HAP-1 (cell line): ENCODE results near the gene NDUFAF4.

Source experiments
- DNase-seq, 2 experiments: peaks; one replicate each; pipeline ENCODE4 v3.0.0-alpha.2; 2016 to 2020; ENCODE audit warnings: low spot score in 2 of 2
- H3K27me3 ChIP-seq: fragments of 250-450 bp; sonication (Bioruptor Pico); 2 replicates; pipeline ENCODE4 v1.5.1; 2020; ENCODE audit warnings: low read depth, mild to moderate bottlenecking, moderate library complexity
- H3K36me3 ChIP-seq: fragments of 250-450 bp; sonication (Bioruptor Pico); replicated peaks from 2 replicates; pipeline ENCODE4 v1.5.1; 2020; ENCODE audit warnings: mild to moderate bottlenecking
- H3K4me1 ChIP-seq: fragments of 250-450 bp; sonication (Bioruptor Pico); 2 replicates; pipeline ENCODE4 v1.5.1; 2020; ENCODE audit warnings: mild to moderate bottlenecking
- H3K4me3 ChIP-seq: fragments of 250-450 bp; sonication (Bioruptor Pico); 2 replicates; pipeline ENCODE4 v1.5.1; 2020; ENCODE audit warnings: mild to moderate bottlenecking, moderate library complexity
- H3K9me3 ChIP-seq: fragments of 250-450 bp; sonication (Bioruptor Pico); 2 replicates; pipeline ENCODE4 v1.5.1; 2020; ENCODE audit warnings: mild to moderate bottlenecking, moderate library complexity
- in situ Hi-C: fragments of 300-500 bp; cut with MboI; formaldehyde crosslinking; loops from 3 replicates; pipeline ENCODE4 v1.14.3; 2020; ENCODE audit warnings: low sequenced_read_pairs, inconsistent platforms, mixed read lengths

NDUFAF4 gene

DNA sequence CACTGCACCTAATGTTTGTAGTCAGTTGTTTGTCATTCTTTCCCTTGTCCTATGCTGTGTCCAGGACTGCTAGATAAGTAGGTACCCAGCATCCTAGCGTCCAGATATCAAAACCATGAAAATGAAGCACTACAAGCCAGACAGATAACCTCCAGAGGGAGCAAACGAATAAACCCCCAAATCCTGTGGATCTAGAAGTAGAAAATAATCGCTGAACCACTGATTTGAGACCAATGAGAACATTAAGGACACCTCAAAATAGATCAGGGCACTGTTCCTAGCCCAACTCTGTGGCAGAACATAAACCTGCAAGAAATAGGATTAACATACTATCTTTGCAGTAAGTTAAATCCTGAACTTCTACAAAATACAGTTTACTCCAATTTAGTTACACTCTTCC, 25.7 kb upstream of the NDUFAF4 start:
- H3K27me3 ChIP-seq = no peaks in the 10 kb centered on the region
- H3K9me3 ChIP-seq = no peaks in the 10 kb centered on the region
- no peak for DNase-seq
- peaks cover 4% of the 10 kb centered on the region; the same call in 1 of the 2 replicates for H3K4me1 ChIP-seq
- no peaks in the 10 kb centered on the region for H3K36me3 ChIP-seq
- H3K4me3 ChIP-seq = no peak overlapping the region
- in situ Hi-C loops = no loop called here

GRCh38 chr6:96917098-96917497, 19.4 kb upstream of the NDUFAF4 start:
- H3K4me1 ChIP-seq = no peaks in the 10 kb centered on the region
- DNase-seq = no peak

DNA sequence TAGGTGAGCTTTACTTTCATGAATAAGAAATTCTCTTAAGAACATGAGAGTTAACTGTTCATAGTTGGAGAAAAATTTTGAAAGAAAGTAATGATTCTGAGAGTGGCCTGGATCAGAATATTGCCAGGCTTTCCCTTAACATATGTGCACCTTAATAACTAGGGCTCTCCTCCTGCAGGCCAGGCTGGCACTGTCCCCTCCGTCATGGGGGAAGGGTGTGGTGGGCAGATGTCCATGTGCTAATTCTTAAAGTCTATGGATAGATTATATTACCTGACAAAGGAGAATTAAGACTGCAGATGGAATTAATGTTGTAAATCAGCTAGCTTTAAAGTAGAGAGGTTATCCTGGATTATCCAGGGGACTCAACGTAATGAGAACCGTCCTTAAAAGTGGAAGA, 15.9 kb upstream of the NDUFAF4 start:
- H3K27me3 ChIP-seq = no peaks in the 10 kb centered on the region
- no peaks in the 10 kb centered on the region for H3K36me3 ChIP-seq
- H3K4me1 ChIP-seq = no peaks in the 10 kb centered on the region
- H3K4me3 ChIP-seq = no peak overlapping the region
- no peaks in the 10 kb centered on the region for H3K9me3 ChIP-seq
- no peak for DNase-seq
- in situ Hi-C loops = no loop called here

More at GRCh38 chr6:96917098-96917497, 19.4 kb upstream of the NDUFAF4 start:
- H3K36me3 ChIP-seq = no peaks in the 10 kb centered on the region
- in situ Hi-C loops = no loop called here
- H3K4me3 ChIP-seq = no peak overlapping the region
- H3K9me3 ChIP-seq = no peaks in the 10 kb centered on the region
- H3K27me3 ChIP-seq = no peaks in the 10 kb centered on the region

GRCh38 chr6:96911751-96912150, 14.1 kb upstream of the NDUFAF4 start:
- in situ Hi-C loops = no loop called here

DNA sequence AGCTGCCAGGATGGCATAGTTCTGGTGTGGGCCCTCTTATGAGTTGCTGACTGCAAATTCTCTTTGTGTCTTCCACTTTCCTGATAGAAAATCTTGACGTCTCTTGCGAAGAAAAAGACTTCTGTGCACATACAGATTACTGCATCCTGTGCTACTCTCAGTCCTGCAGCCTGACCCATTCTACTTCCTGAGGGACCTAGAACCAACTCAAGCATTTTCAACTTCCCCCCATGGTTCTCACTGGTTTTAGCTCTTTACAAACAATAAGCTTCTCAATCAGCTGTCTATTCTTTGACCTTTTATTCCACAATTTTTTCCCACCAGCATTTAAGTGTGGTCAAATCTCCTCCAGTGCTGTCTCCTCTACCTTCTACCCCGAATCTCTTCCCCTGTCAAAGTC, 13.5 kb upstream of the NDUFAF4 start:
- DNase-seq = no peak
- in situ Hi-C loops = no loop called here
- Histone ChIP-seq H3K9me3 (no peaks in the 10 kb centered on the region), H3K4me3 (no peak overlapping the region), H3K36me3 (no peaks in the 10 kb centered on the region), H3K27me3 (no peaks in the 10 kb centered on the region), H3K4me1 (no peaks in the 10 kb centered on the region)

More at GRCh38 chr6:96911751-96912150, 14.1 kb upstream of the NDUFAF4 start:
- H3K4me3 ChIP-seq = no peak overlapping the region
- no peaks in the 10 kb centered on the region for H3K36me3 ChIP-seq
- no peaks in the 10 kb centered on the region for H3K9me3 ChIP-seq
- H3K27me3 ChIP-seq = no peaks in the 10 kb centered on the region
- no peak for DNase-seq
- H3K4me1 ChIP-seq = no peaks in the 10 kb centered on the region

GRCh38 chr6:96909811-96910210, 12.1 kb upstream of the NDUFAF4 start:
- Histone ChIP-seq H3K4me1 (no peaks in the 10 kb centered on the region), H3K9me3 (no peaks in the 10 kb centered on the region), H3K4me3 (no peak overlapping the region), H3K36me3 (no peaks in the 10 kb centered on the region), H3K27me3 (no peaks in the 10 kb centered on the region; the same call in 1 of the 2 replicates)
- no peak for DNase-seq
- in situ Hi-C loops = loop anchor here (10.0 kb wide), 1 partner anchor 155 kb away; no protein-coding TSS in a partner anchor

DNA sequence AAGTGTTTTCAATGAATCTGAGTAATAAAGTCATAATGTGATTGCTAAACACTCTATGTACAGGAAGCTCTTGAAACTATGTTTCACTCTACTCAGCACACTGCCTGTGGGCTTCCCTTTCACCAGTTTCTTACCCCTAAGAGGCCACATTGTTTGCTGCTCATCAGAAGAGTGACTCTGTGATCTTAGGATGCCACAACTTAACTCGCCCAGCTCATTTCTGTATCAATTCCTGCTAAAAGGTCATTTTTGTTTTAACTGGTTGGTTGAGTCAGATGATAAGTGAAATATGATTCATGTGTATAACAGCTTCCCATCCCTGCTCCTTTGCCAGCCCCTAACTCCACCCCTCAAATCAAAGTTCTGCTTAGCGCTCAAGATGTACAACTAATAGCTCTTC, 9.8 kb upstream of the NDUFAF4 start:
- H3K27me3 ChIP-seq = no peaks in the 10 kb centered on the region; the same call in 1 of the 2 replicates
- in situ Hi-C loops = loop anchor here (10.0 kb wide), 1 partner anchor 157 kb away; no protein-coding TSS in a partner anchor
- H3K4me1 ChIP-seq = no peaks in the 10 kb centered on the region
- H3K9me3 ChIP-seq = no peaks in the 10 kb centered on the region
- no peak for DNase-seq
- no peak overlapping the region for H3K4me3 ChIP-seq
- no peaks in the 10 kb centered on the region for H3K36me3 ChIP-seq

DNA sequence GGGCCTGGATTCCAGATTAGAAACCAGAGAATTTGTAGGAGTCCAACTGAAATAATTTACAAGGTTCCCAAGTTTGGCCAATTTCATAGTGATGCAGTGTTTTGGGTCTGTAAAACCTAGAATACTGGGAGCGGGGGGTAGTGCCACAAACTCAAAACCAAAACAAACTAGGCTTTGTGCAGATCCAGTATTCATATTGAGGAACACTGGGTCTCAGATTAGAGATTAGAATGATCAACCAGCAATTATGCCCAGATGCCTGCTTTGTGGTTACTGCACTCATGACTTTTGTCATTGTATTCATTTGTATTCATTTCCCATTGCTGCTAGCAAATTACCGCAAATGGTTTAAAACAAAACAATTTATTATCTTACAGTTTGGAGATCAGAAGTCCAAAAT, 3.2 kb upstream of the NDUFAF4 start:
- Histone ChIP-seq H3K9me3 (no peaks in the 10 kb centered on the region), H3K36me3 (peaks cover 6% of the 10 kb centered on the region), H3K27me3 (no peaks in the 10 kb centered on the region; the same call in 1 of the 2 replicates), H3K4me1 (peaks cover 11% of the 10 kb centered on the region), H3K4me3 (no peak overlapping the region)
- in situ Hi-C loops = loop anchor here (10.0 kb wide), 1 partner anchor 164 kb away; no protein-coding TSS in a partner anchor
- DNase-seq = no peak

DNA sequence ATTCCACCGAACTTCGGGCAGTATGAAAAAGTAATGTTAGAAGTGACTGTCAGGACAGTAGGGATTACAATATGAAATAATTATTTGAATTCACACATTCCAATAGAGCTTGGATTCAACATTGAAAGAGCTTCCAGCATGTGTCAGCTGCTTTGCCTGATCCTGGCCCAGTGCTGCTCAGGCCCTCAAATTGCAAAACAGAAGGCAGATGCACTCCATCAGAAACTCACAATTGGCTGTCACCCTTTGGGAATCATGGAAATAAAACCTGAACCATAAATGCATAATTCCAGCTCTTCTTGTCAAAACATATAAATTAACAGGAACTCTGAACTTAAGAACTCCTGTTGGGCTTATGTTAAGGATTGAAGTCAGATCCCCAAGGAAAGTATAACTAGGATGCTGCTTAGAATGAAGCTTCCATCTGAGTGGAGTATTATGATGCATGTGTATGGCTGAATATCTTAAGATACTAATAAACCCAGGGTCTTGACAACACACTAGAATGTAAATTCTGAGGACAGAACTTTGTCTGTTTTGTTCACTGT, 1.8 kb upstream of the NDUFAF4 start:
- H3K27me3 ChIP-seq = no peaks in the 10 kb centered on the region
- peaks cover 20% of the 10 kb centered on the region for H3K4me1 ChIP-seq
- peaks cover 17% of the 10 kb centered on the region for H3K36me3 ChIP-seq
- no peak for DNase-seq
- no peaks in the 10 kb centered on the region for H3K9me3 ChIP-seq
- in situ Hi-C loops = loop anchor here (25.0 kb wide), 1 partner anchor 262 kb away; no protein-coding TSS in a partner anchor
- no peak overlapping the region for H3K4me3 ChIP-seq

DNA sequence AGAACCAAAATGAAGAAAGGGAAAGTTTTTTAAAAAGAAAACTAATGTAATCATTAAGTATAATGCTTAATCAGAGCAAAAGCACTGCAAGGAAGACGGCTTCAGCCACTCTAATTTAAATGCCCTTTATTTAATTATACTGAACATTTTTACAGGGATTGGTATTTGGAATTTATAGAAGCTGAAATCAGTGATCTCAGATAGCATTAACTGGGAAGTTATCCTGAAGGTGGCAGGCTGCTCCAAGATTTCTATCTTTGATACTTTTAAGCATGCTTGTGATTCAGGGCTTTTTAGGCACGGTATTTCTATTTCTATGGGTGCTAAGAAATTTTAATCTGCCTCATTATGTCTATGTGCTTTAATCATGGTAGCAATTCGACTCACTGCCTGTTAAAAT, 1.3 kb upstream of the NDUFAF4 start:
- DNase-seq = peak; percentile 41 to 52
- in situ Hi-C loops = loop anchor here (25.0 kb wide), 1 partner anchor 262 kb away; no protein-coding TSS in a partner anchor
- peaks cover 20% of the 10 kb centered on the region for H3K4me1 ChIP-seq
- H3K4me3 ChIP-seq = peak overlapping the region; percentile 89
- H3K36me3 ChIP-seq = peaks cover 22% of the 10 kb centered on the region
- no peaks in the 10 kb centered on the region for H3K9me3 ChIP-seq
- no peaks in the 10 kb centered on the region for H3K27me3 ChIP-seq

DNA sequence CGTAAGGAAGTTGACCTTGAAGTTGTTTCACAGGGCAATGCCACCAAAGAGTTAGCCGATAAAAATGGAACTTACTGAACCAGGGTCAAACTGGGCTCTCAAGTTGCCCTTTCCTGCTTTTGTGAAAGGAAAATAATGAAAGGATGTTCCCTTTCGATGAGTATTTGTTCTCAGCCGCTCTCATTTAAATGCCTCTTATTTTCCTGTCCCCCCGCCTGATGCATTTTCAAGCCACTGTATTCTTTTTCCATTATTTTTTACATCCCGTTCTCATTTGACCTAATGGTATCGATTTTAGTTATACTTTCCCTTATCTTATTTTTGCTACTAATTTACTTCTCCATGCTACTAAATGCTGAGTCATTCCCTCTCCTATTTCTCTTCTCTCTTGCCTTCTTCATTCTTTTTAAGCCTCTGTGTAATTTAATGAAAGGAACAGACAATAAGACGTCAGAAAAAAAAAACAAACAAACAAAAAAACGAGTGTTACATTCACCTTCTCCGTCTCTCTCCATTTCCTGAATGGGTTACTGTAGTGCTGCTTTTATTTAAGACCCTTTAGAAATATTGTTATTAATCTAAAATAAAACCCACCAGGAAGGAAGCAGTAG, 655 bp upstream of the NDUFAF4 start:
- peak overlapping the region; percentile 89 for H3K4me3 ChIP-seq
- in situ Hi-C loops = loop anchor here (25.0 kb wide), 1 partner anchor 261 kb away; no protein-coding TSS in a partner anchor

DNA sequence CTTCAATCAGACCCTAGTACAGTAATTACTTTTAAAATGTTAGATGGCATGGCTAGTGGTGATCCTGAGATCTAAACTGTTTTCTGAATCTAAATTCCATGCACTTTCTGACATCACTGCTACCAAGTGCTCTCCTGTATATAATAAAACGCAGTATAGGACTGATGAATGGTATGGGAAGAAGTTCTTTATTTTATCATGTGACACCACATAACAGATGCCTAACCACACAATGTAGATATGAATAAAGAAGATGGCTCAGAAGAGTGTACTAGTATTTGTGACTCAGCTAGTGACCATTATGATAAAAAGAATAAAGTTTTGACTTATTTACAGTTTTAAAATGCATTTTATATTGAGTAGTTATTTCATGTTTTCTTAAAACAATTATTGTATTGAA, 8.5 kb downstream of the NDUFAF4 start:
- no peak for DNase-seq
- H3K9me3 ChIP-seq = no peaks in the 10 kb centered on the region
- H3K36me3 ChIP-seq = peaks cover 38% of the 10 kb centered on the region
- in situ Hi-C loops = loop anchor here (25.0 kb wide), 1 partner anchor 252 kb away; no protein-coding TSS in a partner anchor
- H3K27me3 ChIP-seq = no peaks in the 10 kb centered on the region
- no peak overlapping the region for H3K4me3 ChIP-seq
- no peaks in the 10 kb centered on the region for H3K4me1 ChIP-seq

More for the DNA sequence above, 655 bp upstream of the NDUFAF4 start:
- peak in 1 of 2 experiments; percentile 19 for DNase-seq
- H3K27me3 ChIP-seq = no peaks in the 10 kb centered on the region
- peaks cover 20% of the 10 kb centered on the region for H3K4me1 ChIP-seq
- peaks cover 25% of the 10 kb centered on the region for H3K36me3 ChIP-seq
- no peaks in the 10 kb centered on the region for H3K9me3 ChIP-seq

DNA sequence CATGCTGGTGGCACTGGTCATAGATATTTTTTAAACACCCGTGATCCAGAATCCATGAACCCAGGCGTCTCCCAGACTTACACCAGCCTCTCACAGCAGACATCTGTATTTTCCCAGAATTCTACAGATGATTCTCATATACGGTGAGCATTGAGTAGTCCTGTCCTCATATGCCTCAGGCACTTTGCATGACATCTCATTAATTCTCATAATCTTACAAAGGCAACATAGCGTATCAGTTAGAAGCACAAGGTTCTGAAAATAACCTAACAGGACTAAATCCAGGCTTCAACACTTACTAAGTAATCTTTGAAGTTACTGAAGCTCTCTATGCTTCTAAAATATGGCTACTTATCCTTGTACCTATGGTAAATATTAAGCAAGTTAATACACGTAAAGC, 8.9 kb downstream of the NDUFAF4 start:
- Histone ChIP-seq H3K4me1 (peaks cover 4% of the 10 kb centered on the region; the same call in 1 of the 2 replicates), H3K4me3 (no peak overlapping the region), H3K27me3 (no peaks in the 10 kb centered on the region), H3K9me3 (no peaks in the 10 kb centered on the region), H3K36me3 (peaks cover 34% of the 10 kb centered on the region)
- DNase-seq = no peak
- in situ Hi-C loops = loop anchor here (25.0 kb wide), 1 partner anchor 251 kb away; no protein-coding TSS in a partner anchor

DNA sequence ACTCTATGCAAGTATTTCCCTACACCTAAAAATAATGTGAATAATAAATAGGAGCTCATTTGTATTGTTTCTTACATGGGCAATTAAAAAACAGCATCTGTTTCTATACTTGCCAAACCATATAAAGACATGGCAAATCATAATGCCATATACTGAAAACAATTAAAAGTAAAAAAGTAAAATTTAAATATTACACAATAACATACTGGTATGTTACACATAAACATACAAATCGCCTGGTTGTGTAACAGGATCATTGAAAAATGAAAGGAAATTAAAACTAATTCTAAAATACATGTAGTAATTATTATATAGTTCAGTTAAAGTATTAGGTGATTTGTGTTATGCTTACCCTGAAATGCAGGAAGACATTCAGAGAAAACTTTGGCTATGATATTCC, 11.2 kb downstream of the NDUFAF4 start:
- no peaks in the 10 kb centered on the region for H3K27me3 ChIP-seq
- peaks cover 14% of the 10 kb centered on the region for H3K36me3 ChIP-seq
- peaks cover 5% of the 10 kb centered on the region for H3K4me1 ChIP-seq
- DNase-seq = no peak
- no peak overlapping the region for H3K4me3 ChIP-seq
- H3K9me3 ChIP-seq = no peaks in the 10 kb centered on the region
- in situ Hi-C loops = loop anchor here (25.0 kb wide), 1 partner anchor 249 kb away; no protein-coding TSS in a partner anchor
